Activated CD4-positive, alpha-beta T cell treated with anti-CD3 and anti-CD28 coated beads, Interleukin-2, amount 10 ng/mL, durations not matched to agents 7 days and 5 days (primary cell): Measurements from ENCODE around the gene AUH. TPM values are rescaled to one million over a fixed set of nuclear protein-coding genes. Genes with fewer than 3 reads are reported as not detected.

Experiments used
- CTCF ChIA-PET: fragments of 350-600 bp; sonication (Branson Sonifier 250); formaldehyde crosslinking; loops from one replicate; lab custom pipeline; 2021; ENCODE audit warnings: antibody characterized with exemption; lab: Charles Lee
- POLR2A ChIA-PET: fragments of 350-600 bp; sonication (Branson Sonifier 250); formaldehyde crosslinking; loops from one replicate; lab custom pipeline; 2021; ENCODE audit warnings: antibody characterized with exemption; lab: Charles Lee
- DNase-seq: peaks from one replicate; pipeline ENCODE4 v3.0.0-alpha.2; 2020
- H3K27ac Mint-ChIP-seq: one replicate; pipeline ENCODE4 v1.8.0; 2021; ENCODE audit warnings: mild to moderate bottlenecking, moderate library complexity, mixed read lengths
- H3K27me3 Mint-ChIP-seq: one replicate; pipeline ENCODE4 v1.8.0; 2021; ENCODE audit warnings: mixed read lengths
- H3K36me3 Mint-ChIP-seq: one replicate; pipeline ENCODE4 v1.8.0; 2021; ENCODE audit warnings: low read depth, mixed read lengths
- H3K4me1 Mint-ChIP-seq: one replicate; pipeline ENCODE4 v1.8.0; 2021; ENCODE audit warnings: mixed read lengths
- H3K4me3 Mint-ChIP-seq: one replicate; pipeline ENCODE4 v1.8.0; 2021; ENCODE audit warnings: mild to moderate bottlenecking, moderate library complexity, mixed read lengths
- H3K9me3 Mint-ChIP-seq: one replicate; pipeline ENCODE4 v1.8.0; 2021; ENCODE audit warnings: mixed read lengths
- total RNA-seq, 2 experiments: library from RNA; stranded (reverse); gene quantifications; one replicate each; pipeline ENCODE4 v1.2.3, GENCODE V29; 2021

Gene AUH
- total RNA-seq, 2 experiments from 2014 or later, result 16.8 to 17.0 TPM

DNA sequence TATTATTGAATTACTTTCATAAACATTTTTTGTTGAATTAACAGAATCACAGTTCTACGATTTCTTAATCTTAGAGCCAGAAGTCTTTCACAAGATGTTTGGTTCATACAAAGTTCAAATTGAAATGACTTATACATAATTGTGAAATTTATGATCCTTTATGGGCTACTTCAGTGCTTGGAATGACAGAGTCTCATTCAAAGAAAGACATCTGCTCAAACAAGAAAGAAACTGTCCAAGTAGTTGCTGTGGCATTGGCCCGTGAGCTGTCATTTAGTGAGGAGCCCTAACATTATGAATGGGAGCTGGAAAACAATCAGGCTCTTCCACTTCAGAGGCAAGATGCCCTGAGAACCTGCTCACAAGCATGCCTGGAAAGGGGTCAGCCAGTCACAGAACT, 63.4 kb downstream of the AUH start:
- ChIA-PET CTCF (no interaction called here), POLR2A (no interaction called here)
- Mint-ChIP-seq H3K4me1 (no peaks in the 10 kb centered on the region), H3K27me3 (no peaks in the 10 kb centered on the region), H3K4me3 (no peak overlapping the region), H3K27ac (no peak overlapping the region), H3K36me3 (peaks cover 29% of the 10 kb centered on the region), H3K9me3 (no peaks in the 10 kb centered on the region)
- no peak for DNase-seq

DNA sequence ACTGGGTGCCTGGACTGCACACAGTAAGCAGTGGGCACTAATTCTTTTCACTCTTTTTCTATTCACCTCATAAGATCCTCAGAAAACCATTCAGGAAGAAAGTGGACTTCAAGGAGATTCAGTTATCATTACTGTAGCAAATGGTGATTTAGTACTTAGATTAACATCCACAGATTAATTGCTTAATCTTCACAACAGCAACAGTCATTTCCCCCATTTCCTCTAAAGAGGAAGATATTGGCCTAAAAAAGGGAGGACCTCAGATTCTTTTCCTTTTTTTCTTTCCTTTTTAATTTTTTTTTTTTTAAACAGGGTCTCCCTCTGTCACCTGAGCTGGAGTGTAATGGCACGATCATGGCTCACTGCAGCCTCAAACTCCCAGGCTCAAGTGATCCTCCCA, 64.4 kb downstream of the AUH start:
- DNase-seq, result no peak
- Mint-ChIP-seq H3K9me3 (no peaks in the 10 kb centered on the region), H3K4me3 (no peak overlapping the region), H3K4me1 (no peaks in the 10 kb centered on the region), H3K27ac (no peak overlapping the region), H3K36me3 (peaks cover 38% of the 10 kb centered on the region), H3K27me3 (no peaks in the 10 kb centered on the region)
- ChIA-PET POLR2A (no interaction called here), CTCF (no interaction called here)

DNA sequence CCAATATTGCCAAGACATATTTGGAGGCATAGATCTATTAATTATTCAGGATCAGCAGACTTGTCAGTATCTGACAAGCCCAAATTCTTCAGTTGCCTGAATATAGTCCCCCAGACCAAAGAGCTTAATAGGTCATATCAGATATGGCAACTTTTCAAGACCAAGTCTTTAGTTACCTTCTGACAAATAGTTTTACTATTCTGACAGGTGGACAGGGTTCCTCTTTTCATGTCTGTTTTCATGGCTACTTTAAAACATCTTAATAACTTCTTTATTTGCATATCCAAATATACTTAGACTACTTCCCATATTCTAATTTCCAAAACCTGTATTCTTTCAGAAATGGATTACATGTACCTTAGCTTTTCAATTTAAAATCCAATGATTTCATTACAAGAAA, 65.4 kb downstream of the AUH start:
- POLR2A ChIA-PET, result no interaction called here
- Mint-ChIP-seq H3K27me3 (no peaks in the 10 kb centered on the region), H3K4me3 (no peak overlapping the region), H3K9me3 (no peaks in the 10 kb centered on the region), H3K4me1 (no peaks in the 10 kb centered on the region), H3K36me3 (peaks cover 43% of the 10 kb centered on the region), H3K27ac (no peak overlapping the region)
- CTCF ChIA-PET, result no interaction called here
- no peak for DNase-seq

DNA sequence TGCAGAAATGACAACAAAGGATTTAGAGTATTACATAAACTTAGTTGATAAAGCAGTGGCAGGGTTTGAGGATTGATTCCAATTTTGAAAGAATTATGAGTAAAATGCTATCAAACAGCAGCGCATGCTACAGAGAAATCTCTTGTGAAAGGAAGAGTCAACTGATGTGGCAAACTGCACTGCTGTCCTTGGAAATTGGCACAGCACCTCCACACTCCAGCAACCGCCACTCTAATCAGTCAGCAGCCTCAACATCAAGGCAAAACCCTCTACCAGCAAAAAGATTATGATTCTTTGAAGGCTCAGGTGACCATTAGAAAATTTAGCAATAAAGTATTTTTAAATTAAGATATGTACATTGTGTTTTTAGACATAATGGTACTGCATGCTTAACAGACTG, 66.4 kb downstream of the AUH start:
- Mint-ChIP-seq H3K4me3 (no peak overlapping the region), H3K4me1 (no peaks in the 10 kb centered on the region), H3K36me3 (peaks cover 44% of the 10 kb centered on the region), H3K9me3 (no peaks in the 10 kb centered on the region), H3K27me3 (no peaks in the 10 kb centered on the region), H3K27ac (no peak overlapping the region)
- ChIA-PET POLR2A (no interaction called here), CTCF (no interaction called here)
- no peak for DNase-seq

DNA sequence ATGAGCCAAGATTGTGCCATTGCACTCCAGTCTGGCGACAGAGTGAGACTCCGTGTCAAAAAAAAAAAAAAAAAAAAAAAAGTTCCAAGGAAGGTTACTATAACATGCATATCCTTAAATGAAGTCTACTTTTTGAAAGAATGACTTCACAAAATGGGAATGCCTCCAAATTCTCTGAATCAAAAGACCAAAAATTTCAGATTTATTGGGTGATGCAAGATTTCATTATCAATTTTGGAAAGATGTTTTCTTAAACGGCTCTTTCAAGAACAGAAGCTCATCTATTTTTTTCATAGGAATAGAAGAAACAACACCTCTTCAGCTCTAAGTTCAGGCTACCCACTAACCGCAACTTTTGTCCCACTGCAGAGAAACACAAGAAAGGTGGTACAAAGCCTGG, 69.9 kb downstream of the AUH start:
- Mint-ChIP-seq H3K4me3 (no peak overlapping the region), H3K27me3 (no peaks in the 10 kb centered on the region), H3K9me3 (no peaks in the 10 kb centered on the region), H3K4me1 (no peaks in the 10 kb centered on the region), H3K27ac (no peak overlapping the region), H3K36me3 (peaks cover 43% of the 10 kb centered on the region)
- DNase-seq, result no peak
- CTCF ChIA-PET, result interaction anchor here (0.6 to 0.9 kb wide), 3 partner anchors 9 to 355 kb away, joined by 3 to 4 read pairs (median 4); no protein-coding TSS in a partner anchor
- POLR2A ChIA-PET, result no interaction called here

DNA sequence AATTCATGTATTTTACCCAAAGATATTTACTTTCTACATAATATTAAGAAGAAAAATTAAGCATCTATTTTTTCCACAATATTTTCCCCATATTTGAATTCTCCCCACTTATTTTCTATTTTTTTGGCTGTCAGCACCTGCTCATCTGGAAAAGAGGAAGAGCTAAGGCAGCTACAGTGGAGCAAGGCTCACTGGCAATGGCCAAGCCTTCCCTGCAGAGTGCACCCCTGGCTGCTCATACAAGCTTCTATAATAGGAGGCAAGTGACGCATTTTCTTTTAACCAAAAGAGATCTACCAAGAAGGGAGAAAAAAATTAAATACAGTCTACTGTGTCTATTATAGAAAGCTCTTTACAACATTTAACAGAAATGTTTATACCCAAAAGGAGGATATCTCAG, 72.5 kb downstream of the AUH start:
- CTCF ChIA-PET, result no interaction called here
- no peak overlapping the region for H3K27ac Mint-ChIP-seq
- peaks cover 42% of the 10 kb centered on the region for H3K36me3 Mint-ChIP-seq

DNA sequence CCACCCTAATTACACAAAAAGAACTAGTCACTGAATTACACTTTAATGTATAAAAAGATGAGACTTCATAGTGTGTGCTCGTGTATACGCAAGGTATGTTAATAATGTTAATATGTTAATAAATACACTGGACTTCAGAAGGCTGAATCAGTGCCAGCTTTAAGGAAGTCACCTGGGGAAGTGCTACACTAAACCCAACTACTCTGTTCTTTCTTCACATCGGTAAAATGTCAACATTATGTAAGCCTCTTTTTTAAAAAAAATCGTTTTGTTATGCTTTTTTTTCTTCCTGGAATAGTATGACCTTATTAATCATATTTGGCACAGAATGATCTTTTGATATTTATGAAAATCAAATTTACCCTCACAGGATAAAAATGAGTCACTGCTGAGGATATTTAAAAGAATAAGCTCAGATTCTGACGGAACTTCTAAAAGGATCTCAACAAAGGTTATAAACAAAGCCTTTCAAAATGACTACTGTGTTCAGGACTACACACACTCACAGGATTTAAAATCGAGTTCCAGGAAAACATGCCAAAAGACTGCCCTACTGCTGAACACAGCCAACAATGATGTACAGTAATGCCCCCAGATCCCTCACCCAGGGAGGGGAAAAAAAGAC, 75.9 kb downstream of the AUH start:
- H3K27me3 Mint-ChIP-seq, result no peaks in the 10 kb centered on the region
- peaks cover 9% of the 10 kb centered on the region for H3K9me3 Mint-ChIP-seq
- ChIA-PET POLR2A (no interaction called here), CTCF (interaction anchor here (0.6 kb wide), 1 partner anchor 34 kb away, joined by 3 read pairs; no protein-coding TSS in a partner anchor)
- no peak overlapping the region for H3K27ac Mint-ChIP-seq
- peaks cover 41% of the 10 kb centered on the region for H3K36me3 Mint-ChIP-seq
- peaks cover 9% of the 10 kb centered on the region for H3K4me1 Mint-ChIP-seq
- no peak for DNase-seq
- H3K4me3 Mint-ChIP-seq, result no peak overlapping the region

More for the DNA sequence above, 72.5 kb downstream of the AUH start:
- Mint-ChIP-seq H3K9me3 (peaks cover 6% of the 10 kb centered on the region), H3K4me3 (no peak overlapping the region), H3K27me3 (no peaks in the 10 kb centered on the region), H3K4me1 (peaks cover 9% of the 10 kb centered on the region)
- POLR2A ChIA-PET, result no interaction called here
- DNase-seq, result no peak

DNA sequence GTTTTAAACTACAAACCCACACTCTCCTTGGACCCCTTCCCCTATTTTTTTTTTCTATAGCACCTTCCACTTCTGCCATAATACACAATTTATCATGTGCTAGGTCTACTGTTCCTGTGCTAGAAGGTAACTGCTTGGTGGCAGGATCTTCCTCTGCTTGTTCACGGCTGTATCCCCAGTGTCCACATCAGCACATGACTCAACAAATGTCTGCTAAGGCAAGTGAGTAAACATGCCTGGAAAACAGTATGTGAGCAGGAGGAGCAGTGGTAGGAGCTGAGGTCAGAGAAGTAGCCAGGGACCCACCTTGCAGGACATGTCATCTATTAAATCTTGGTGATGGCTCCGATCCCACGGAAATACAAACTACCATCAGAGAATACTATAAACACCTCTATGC, 79.4 kb downstream of the AUH start:
- ChIA-PET CTCF (no interaction called here), POLR2A (no interaction called here)
- DNase-seq, result no peak
- Mint-ChIP-seq H3K4me3 (no peak overlapping the region), H3K36me3 (peaks cover 46% of the 10 kb centered on the region), H3K27me3 (no peaks in the 10 kb centered on the region), H3K27ac (no peak overlapping the region), H3K4me1 (peaks cover 9% of the 10 kb centered on the region), H3K9me3 (peaks cover 14% of the 10 kb centered on the region)

DNA sequence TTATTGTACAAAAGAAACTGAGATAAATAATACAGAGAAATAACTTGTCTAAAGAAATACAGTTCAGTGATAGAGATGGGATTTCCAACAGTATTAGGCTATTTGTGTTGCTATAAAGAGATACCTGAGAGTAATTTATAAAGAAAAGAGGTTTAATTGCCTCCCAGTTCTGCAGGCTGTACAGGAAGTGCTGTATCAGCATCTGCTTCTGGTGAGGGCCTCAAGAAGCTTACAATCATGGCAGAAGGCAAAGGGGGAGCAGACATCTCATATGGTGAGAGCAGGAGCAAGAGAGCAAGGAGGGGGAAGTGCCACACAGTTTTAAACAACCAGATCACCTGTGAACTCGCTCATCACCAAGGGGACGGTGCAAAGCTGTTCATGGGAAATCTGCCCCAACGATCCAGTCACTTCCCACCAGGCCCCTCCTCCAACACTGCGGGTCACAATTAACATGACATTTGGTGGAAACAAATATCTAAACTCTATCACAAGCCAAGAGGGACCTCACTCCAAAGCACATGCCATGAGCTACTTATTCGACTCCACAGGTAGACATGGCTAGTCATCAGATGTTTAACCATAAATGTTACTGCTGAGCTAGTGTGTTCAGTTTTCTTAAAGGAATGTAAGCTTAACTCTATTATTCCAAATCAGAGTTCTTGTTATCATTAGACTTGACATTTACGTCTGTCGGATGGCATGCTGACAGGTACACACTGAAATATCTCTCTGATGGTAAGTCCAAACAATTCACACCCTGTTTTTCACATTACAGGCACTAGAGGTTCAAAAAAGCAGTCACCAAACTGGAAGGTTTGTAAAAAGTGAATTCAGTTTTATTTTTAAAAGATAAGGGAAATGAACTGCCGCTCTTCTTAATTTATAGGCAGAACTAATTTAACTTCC, 82.2 kb downstream of the AUH start:
- Mint-ChIP-seq H3K27me3 (no peaks in the 10 kb centered on the region), H3K4me3 (no peak overlapping the region), H3K36me3 (peaks cover 38% of the 10 kb centered on the region), H3K9me3 (peaks cover 12% of the 10 kb centered on the region), H3K27ac (no peak overlapping the region), H3K4me1 (peaks cover 6% of the 10 kb centered on the region)
- CTCF ChIA-PET, result interaction anchor here (1.4 to 1.6 kb wide), 2 partner anchors 26 to 45 kb away, joined by 3 to 4 read pairs; no protein-coding TSS in a partner anchor
- no peak for DNase-seq
- POLR2A ChIA-PET, result no interaction called here

DNA sequence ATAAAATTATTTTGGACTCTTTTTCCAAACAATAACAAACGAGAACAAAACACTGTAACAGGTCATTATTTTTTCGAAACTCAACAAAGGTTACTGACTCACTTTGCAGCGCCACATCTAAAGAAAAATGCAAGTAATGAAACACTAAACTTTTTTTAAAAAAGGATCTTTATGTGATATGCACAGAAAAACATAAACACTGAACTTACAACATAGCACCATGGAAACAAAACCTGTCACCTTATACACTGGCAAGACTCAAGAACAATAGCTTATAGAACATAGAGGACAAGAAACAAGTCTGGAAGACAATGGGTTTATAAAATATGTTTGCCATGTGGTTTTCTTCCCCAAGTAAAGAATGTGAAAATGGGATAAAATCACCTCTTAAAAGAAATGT, 85.2 kb downstream of the AUH start:
- CTCF ChIA-PET, result interaction anchor here (0.9 kb wide), 1 partner anchor 43 kb away, joined by 4 read pairs; no protein-coding TSS in a partner anchor
- Mint-ChIP-seq H3K27ac (peak overlapping the region; percentile 55), H3K4me3 (no peak overlapping the region), H3K36me3 (peaks cover 18% of the 10 kb centered on the region), H3K27me3 (no peaks in the 10 kb centered on the region), H3K9me3 (peaks cover 5% of the 10 kb centered on the region), H3K4me1 (peaks cover 14% of the 10 kb centered on the region)
- DNase-seq, result no peak
- POLR2A ChIA-PET, result no interaction called here

DNA sequence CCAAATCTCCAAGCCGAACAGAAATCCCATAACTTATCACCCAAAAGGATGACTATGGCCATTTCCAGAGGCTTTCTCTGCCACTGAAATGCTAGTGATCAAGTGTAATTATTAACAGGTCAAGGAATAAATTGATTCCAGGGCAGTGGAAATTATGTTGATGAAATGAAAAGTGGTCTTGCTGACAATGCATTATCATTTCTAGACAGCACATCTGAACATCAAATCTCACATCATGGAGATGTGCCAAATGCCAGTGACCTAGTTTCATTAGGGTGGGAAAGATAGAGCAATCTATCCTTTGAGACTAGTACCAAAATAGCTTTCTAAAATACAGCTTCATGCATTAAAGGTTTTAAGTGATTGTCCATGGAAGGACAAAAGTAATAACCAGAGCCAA, 86.1 kb downstream of the AUH start:
- Mint-ChIP-seq H3K9me3 (peaks cover 5% of the 10 kb centered on the region), H3K36me3 (peaks cover 9% of the 10 kb centered on the region), H3K27me3 (no peaks in the 10 kb centered on the region), H3K27ac (no peak overlapping the region), H3K4me3 (no peak overlapping the region), H3K4me1 (peaks cover 14% of the 10 kb centered on the region)
- ChIA-PET CTCF (interaction anchor here (0.7 to 0.9 kb wide), 2 partner anchors 44 to 114 kb away, joined by 4 to 5 read pairs; no protein-coding TSS in a partner anchor), POLR2A (no interaction called here)
- DNase-seq, result no peak

DNA sequence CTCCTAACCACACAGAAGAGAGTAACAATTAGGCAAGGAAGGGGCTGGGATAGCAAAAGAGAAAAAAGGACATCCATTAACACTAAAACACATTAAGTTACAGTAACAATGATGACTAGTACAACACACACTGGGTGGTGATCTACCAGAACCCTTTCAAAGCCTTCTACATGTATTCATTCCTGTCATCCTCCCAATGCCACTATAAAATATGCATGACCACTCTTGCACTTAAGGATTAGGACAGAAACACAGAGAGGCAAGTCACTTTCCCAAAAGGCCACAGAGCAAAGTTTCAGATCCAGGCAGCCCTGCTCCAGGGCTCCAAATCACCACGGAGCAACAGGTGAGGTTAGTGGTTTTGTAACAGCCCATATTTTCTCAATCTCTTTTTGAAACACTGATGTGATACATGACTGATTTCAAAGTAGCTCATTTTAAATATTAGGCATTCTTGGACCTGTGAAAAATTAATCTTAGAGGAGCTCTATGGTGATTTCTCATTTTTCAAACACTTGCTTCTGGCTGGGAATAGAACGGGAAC, 86.7 kb downstream of the AUH start:
- peaks cover 5% of the 10 kb centered on the region for H3K9me3 Mint-ChIP-seq
- H3K36me3 Mint-ChIP-seq, result peaks cover 7% of the 10 kb centered on the region
- H3K4me3 Mint-ChIP-seq, result no peak overlapping the region

More for the DNA sequence above, 86.7 kb downstream of the AUH start:
- no peak for DNase-seq
- Mint-ChIP-seq H3K4me1 (peaks cover 14% of the 10 kb centered on the region), H3K27me3 (no peaks in the 10 kb centered on the region), H3K27ac (no peak overlapping the region)
- ChIA-PET POLR2A (no interaction called here), CTCF (no interaction called here)
